Subcutaneous abdominal adipose tissue (tissue), 5 donors: Measurements from ENCODE around the gene ADGRG7.

Experiments used
- H3K27ac ChIP-seq: one replicate; pipeline ENCODE4 v1.7.0; 2013; ENCODE audit warnings: low read depth, mild to moderate bottlenecking, inconsistent platforms, low read length, moderate library complexity
- H3K27me3 ChIP-seq, 5 donors: one replicate each; pipeline ENCODE4 v1.7.0; 2013; ENCODE audit warnings: low read length in 5 of 5, inconsistent platforms in 1 of 5; ENCODE audit not compliant: control insufficient read depth in 5 of 5, insufficient read depth in 4 of 5
- H3K36me3 ChIP-seq, 5 donors: one replicate each; pipeline ENCODE4 v1.7.0; 2013; ENCODE audit warnings: low read length in 5 of 5; ENCODE audit not compliant: control insufficient read depth in 5 of 5, insufficient read depth in 5 of 5
- H3K4me1 ChIP-seq, 5 donors: one replicate each; pipeline ENCODE4 v1.7.0; 2013; ENCODE audit warnings: low read length in 5 of 5, mild to moderate bottlenecking in 3 of 5, moderate library complexity in 1 of 5; ENCODE audit not compliant: control insufficient read depth in 5 of 5, insufficient read depth in 5 of 5
- H3K4me3 ChIP-seq, 5 donors: one replicate each; pipeline ENCODE4 v1.7.0; 2013; ENCODE audit warnings: low read length in 5 of 5, low read depth in 1 of 5
- H3K9ac ChIP-seq, 5 donors: one replicate each; pipeline ENCODE4 v1.7.0; 2013; ENCODE audit warnings: low read length in 5 of 5, mild to moderate bottlenecking in 4 of 5, moderate library complexity in 3 of 5
- H3K9me3 ChIP-seq, 5 donors: one replicate each; pipeline ENCODE4 v1.7.0; 2013; ENCODE audit warnings: low read length in 5 of 5; ENCODE audit not compliant: control insufficient read depth in 5 of 5
- donor health status: healthy.
- donor health status: healthy.
- donor health status: healthy.
- donor health status: healthy.
- donor health status: healthy.

ADGRG7 gene

GRCh38 chr3:100609305-100609704 is at the start of gene ADGRG7:
Gene ADGRG7, plus strand, starts transcription at chr3:100609601. Its CDS starts 256 bp downstream, at chr3:100609857.
- Histone ChIP-seq H3K4me1 (no peaks in the 10 kb centered on the region), H3K27ac (no peak within 1 kb of the TSS), H3K36me3 (no peaks in the 10 kb centered on the region), H3K9me3 (no peaks in the 10 kb centered on the region), H3K27me3 (peaks cover 0 to 6% (median 2%) of the 10 kb centered on the region in 5 donors), H3K4me3 (no peak within 1 kb of the TSS), H3K9ac (no peak within 1 kb of the TSS)

GRCh38 chr3:100560426-100560825 is 49.0 kb upstream of the ADGRG7 start:
- no peaks in the 10 kb centered on the region for H3K9me3 ChIP-seq
- no peaks in the 10 kb centered on the region for H3K36me3 ChIP-seq
- no peaks in the 10 kb centered on the region for H3K27me3 ChIP-seq
- no peak overlapping the region for H3K9ac ChIP-seq
- H3K4me3 ChIP-seq, result no peak overlapping the region
- no peak overlapping the region for H3K27ac ChIP-seq
- no peaks in the 10 kb centered on the region for H3K4me1 ChIP-seq

GRCh38 chr3:100561459-100562158 is 47.8 kb upstream of the ADGRG7 start:
- Histone ChIP-seq H3K27me3 (no peaks in the 10 kb centered on the region), H3K36me3 (no peaks in the 10 kb centered on the region), H3K4me1 (no peaks in the 10 kb centered on the region), H3K4me3 (no peak overlapping the region), H3K9ac (no peak overlapping the region), H3K9me3 (no peaks in the 10 kb centered on the region), H3K27ac (no peak overlapping the region)

- Histone ChIP-seq H3K9me3 (no peaks in the 10 kb centered on the region), H3K27me3 (no peaks in the 10 kb centered on the region), H3K9ac (no peak overlapping the region), H3K27ac (no peak overlapping the region), H3K4me3 (no peak overlapping the region), H3K36me3 (no peaks in the 10 kb centered on the region), H3K4me1 (no peaks in the 10 kb centered on the region)
Measured at GRCh38 chr3:100562224-100562857, 47.1 kb upstream of the ADGRG7 start.

- H3K27ac ChIP-seq, result no peak overlapping the region
- H3K9me3 ChIP-seq, result no peaks in the 10 kb centered on the region
- no peak overlapping the region for H3K9ac ChIP-seq
- no peaks in the 10 kb centered on the region for H3K4me1 ChIP-seq
- H3K36me3 ChIP-seq, result no peaks in the 10 kb centered on the region
- no peaks in the 10 kb centered on the region for H3K27me3 ChIP-seq
- H3K4me3 ChIP-seq, result no peak overlapping the region
Measured at GRCh38 chr3:100563228-100563627, 46.2 kb upstream of the ADGRG7 start.

- Histone ChIP-seq H3K36me3 (no peaks in the 10 kb centered on the region), H3K27ac (no peak overlapping the region), H3K9ac (no peak overlapping the region), H3K4me1 (no peaks in the 10 kb centered on the region), H3K27me3 (no peaks in the 10 kb centered on the region), H3K4me3 (no peak overlapping the region), H3K9me3 (no peaks in the 10 kb centered on the region)
Measured at GRCh38 chr3:100563652-100564211, 45.7 kb upstream of the ADGRG7 start.

GRCh38 chr3:100570811-100571210 is 38.6 kb upstream of the ADGRG7 start:
- no peaks in the 10 kb centered on the region for H3K27me3 ChIP-seq
- H3K4me3 ChIP-seq, result no peak overlapping the region
- H3K36me3 ChIP-seq, result peaks cover 0 to 5% (median 0%) of the 10 kb centered on the region in 5 donors
- no peaks in the 10 kb centered on the region for H3K4me1 ChIP-seq
- H3K9ac ChIP-seq, result no peak overlapping the region
- H3K9me3 ChIP-seq, result no peaks in the 10 kb centered on the region
- H3K27ac ChIP-seq, result no peak overlapping the region

- no peaks in the 10 kb centered on the region for H3K9me3 ChIP-seq
- H3K36me3 ChIP-seq, result peaks cover 0 to 2% (median 0%) of the 10 kb centered on the region in 5 donors
- H3K4me1 ChIP-seq, result no peaks in the 10 kb centered on the region
- no peak overlapping the region for H3K4me3 ChIP-seq
- no peaks in the 10 kb centered on the region for H3K27me3 ChIP-seq
- no peak overlapping the region for H3K9ac ChIP-seq
- no peak overlapping the region for H3K27ac ChIP-seq
Measured at GRCh38 chr3:100574536-100574935, 34.9 kb upstream of the ADGRG7 start.

- Histone ChIP-seq H3K4me1 (no peaks in the 10 kb centered on the region), H3K27ac (no peak overlapping the region), H3K9ac (no peak overlapping the region), H3K9me3 (no peaks in the 10 kb centered on the region), H3K4me3 (no peak overlapping the region), H3K36me3 (no peaks in the 10 kb centered on the region), H3K27me3 (no peaks in the 10 kb centered on the region)
Measured at GRCh38 chr3:100575704-100576103, 33.7 kb upstream of the ADGRG7 start.

GRCh38 chr3:100577382-100578008 is 31.9 kb upstream of the ADGRG7 start:
- H3K4me1 ChIP-seq, result no peaks in the 10 kb centered on the region
- no peak overlapping the region for H3K4me3 ChIP-seq
- no peaks in the 10 kb centered on the region for H3K27me3 ChIP-seq
- no peaks in the 10 kb centered on the region for H3K36me3 ChIP-seq
- no peak overlapping the region for H3K27ac ChIP-seq
- no peak overlapping the region for H3K9ac ChIP-seq
- H3K9me3 ChIP-seq, result no peaks in the 10 kb centered on the region
